ENCODE data around the gene CRAMP1. TPM values are rescaled to one million over a fixed set of nuclear protein-coding genes. Genes with fewer than 3 reads are reported as not detected.

The CRAMP1 gene
- total and polyA plus RNA-seq, 2 of the 8 experiments (the other 6 are each of a cell fraction or from before 2014, with no cell fraction given), result 19.2 to 23.2 TPM

GRCh38 chr16:1597154-1597553 is 15.0 kb upstream of the CRAMP1 start:
- H4K91ac ChIP-seq (replicated peaks; ENCODE audit: insufficient read length, low read length), result no peak overlapping the region
- FAIRE-seq (no peak), DNase-seq (ENCODE audit: low read depth in 1 of 2, low spot score in 2 of 2) (no peak)
- H2AFZ ChIP-seq (ENCODE audit: low read length), result no peak overlapping the region
- peaks cover 2 to 10% (median 6%) of the 10 kb centered on the region in 4 experiments; a peak in 4 of 8 replicates for H3K36me3 ChIP-seq (ENCODE audit: control insufficient read depth in 2 of 4, insufficient read depth in 4 of 4, low read length in 3 of 4)
- no peak overlapping the region for H2BK5ac ChIP-seq (ENCODE audit: low read depth, low read length)
- H3K18ac ChIP-seq (ENCODE audit: extremely low read depth, low read length), result no peak overlapping the region
- no peak overlapping the region for H2BK120ac ChIP-seq (replicated peaks; ENCODE audit: low read depth, low read length)
- no peak overlapping the region for H3K56ac ChIP-seq (replicated peaks; ENCODE audit: insufficient read length, low read depth, low read length)
- no peak overlapping the region for H3K4ac ChIP-seq (replicated peaks; ENCODE audit: insufficient read length, low read depth, low read length)
- H2BK12ac ChIP-seq (ENCODE audit: low read depth, low read length), result no peak overlapping the region
- H4K5ac ChIP-seq (ENCODE audit: insufficient read length, low read depth, low read length), result no peak overlapping the region
- no peak overlapping the region for H3K14ac ChIP-seq (ENCODE audit: insufficient read length)
- no peak overlapping the region for H2BK15ac ChIP-seq (ENCODE audit: low read length)
- ChIA-PET CTCF (ENCODE audit: partially characterized antibody) (no interaction called here), POLR2A (ENCODE audit: partially characterized antibody) (interaction anchor here (1.3 to 1.5 kb wide), 2 partner anchors 8 to 126 kb away, joined by 3 read pairs; no protein-coding TSS in a partner anchor)
- peaks cover 0 to 3% of the 10 kb centered on the region in 2 experiments for H4K20me1 ChIP-seq (replicated peaks in 1 of 2; ENCODE audit: control insufficient read depth in 1 of 2, insufficient read depth in 2 of 2, low read length in 2 of 2)
- H3K23ac ChIP-seq (ENCODE audit: insufficient read length), result no peak overlapping the region
- no peaks in the 10 kb centered on the region for H3K4me1 ChIP-seq (replicated peaks in 1 of 4; ENCODE audit: control insufficient read depth in 3 of 4, insufficient read depth in 4 of 4, low read length in 3 of 4)
- H3K4me2 ChIP-seq (ENCODE audit: insufficient read depth in 1 of 2, low read depth in 2 of 2, low read length in 2 of 2), result no peak overlapping the region
- H3K79me1 ChIP-seq (ENCODE audit: low read depth, low read length), result peaks cover 2% of the 10 kb centered on the region; the same call in 1 of the 2 replicates
- no peak overlapping the region for H3K9ac ChIP-seq (replicated peaks in 1 of 4; ENCODE audit: extremely low read depth in 1 of 4, low read depth in 3 of 4, low read length in 3 of 4)
- no peaks in the 10 kb centered on the region for H3K79me2 ChIP-seq (ENCODE audit: control insufficient read depth in 1 of 2, insufficient read depth in 2 of 2, low read length in 2 of 2)
- H2BK20ac ChIP-seq (ENCODE audit: low read length), result no peak overlapping the region
- peaks cover 0 to 13% of the 10 kb centered on the region in 2 experiments; a peak in 1 of 4 replicates for H3K9me3 ChIP-seq (ENCODE audit: insufficient read depth in 2 of 2, low read depth in 1 of 2, low read length in 1 of 2)
- no peak overlapping the region for H3K4me3 ChIP-seq (ENCODE audit: extremely low read depth in 1 of 4, insufficient read depth in 2 of 4, low read depth in 3 of 4, low read length in 4 of 4)
- no peaks in the 10 kb centered on the region for H3K23me2 ChIP-seq (ENCODE audit: low read depth, low read length)
- WGBS, 2 experiments (ENCODE audit: extremely low coverage in 1 of 2, insufficient coverage in 1 of 2, insufficient read length in 1 of 2, insufficient replicate concordance in 2 of 2, low coverage in 1 of 2, low lambda C conversion rate in 2 of 2, missing lambda C conversion rate in 1 of 2), result 92% methylated on average over 11 of the region's 13 CpGs; no CpG with 5 or more reads in 1 of the 2 experiments
- no peak overlapping the region for H2AK5ac ChIP-seq (ENCODE audit: low read depth, low read length)
- no peak overlapping the region for H4K8ac ChIP-seq (ENCODE audit: extremely low read depth, insufficient read depth, low read length)
- H3K27me3 ChIP-seq (replicated peaks in 1 of 4; ENCODE audit: control insufficient read depth in 3 of 4, extremely low read depth in 1 of 4, insufficient read depth in 3 of 4, low read length in 3 of 4), result no peaks in the 10 kb centered on the region
- no peak overlapping the region for H3K27ac ChIP-seq (ENCODE audit: low read depth, low read length)
- TF ChIP-seq SP1 (IDR thresholded peaks at IDR 0.05; ENCODE audit: low read depth, low read length) (no peak), ZNF274 (IDR thresholded peaks at IDR 0.05; ENCODE audit: borderline replicate concordance, extremely low read depth, low read length) (no peak), SIN3A (conservative IDR thresholded peaks at IDR 0.05 in 1 of 2, IDR thresholded peaks at IDR 0.05 in 1 of 2; ENCODE audit: low read depth in 1 of 2, low read length in 2 of 2) (no peak), YY1 (IDR thresholded peaks at IDR 0.05; ENCODE audit: low read depth, low read length) (no peak), KDM1A (IDR thresholded peaks at IDR 0.05; ENCODE audit: borderline replicate concordance, low read length) (no peak), TAF1 (IDR thresholded peaks at IDR 0.05; ENCODE audit: low read depth, low read length) (no peak), HDAC2 (IDR thresholded peaks at IDR 0.05; ENCODE audit: borderline replicate concordance in 1 of 2, low read depth in 2 of 2, low read length in 2 of 2) (no peak), SRF (IDR thresholded peaks at IDR 0.05; ENCODE audit: low read depth, low read length) (no peak), CHD1 (IDR thresholded peaks at IDR 0.05; ENCODE audit: low read depth, low read length) (no peak), POU5F1 (IDR thresholded peaks at IDR 0.05; ENCODE audit: low read depth, low read length) (no peak), TEAD4 (IDR thresholded peaks at IDR 0.05; ENCODE audit: low read depth, low read length) (no peak)
- TF ChIP-seq, protein P1, sequence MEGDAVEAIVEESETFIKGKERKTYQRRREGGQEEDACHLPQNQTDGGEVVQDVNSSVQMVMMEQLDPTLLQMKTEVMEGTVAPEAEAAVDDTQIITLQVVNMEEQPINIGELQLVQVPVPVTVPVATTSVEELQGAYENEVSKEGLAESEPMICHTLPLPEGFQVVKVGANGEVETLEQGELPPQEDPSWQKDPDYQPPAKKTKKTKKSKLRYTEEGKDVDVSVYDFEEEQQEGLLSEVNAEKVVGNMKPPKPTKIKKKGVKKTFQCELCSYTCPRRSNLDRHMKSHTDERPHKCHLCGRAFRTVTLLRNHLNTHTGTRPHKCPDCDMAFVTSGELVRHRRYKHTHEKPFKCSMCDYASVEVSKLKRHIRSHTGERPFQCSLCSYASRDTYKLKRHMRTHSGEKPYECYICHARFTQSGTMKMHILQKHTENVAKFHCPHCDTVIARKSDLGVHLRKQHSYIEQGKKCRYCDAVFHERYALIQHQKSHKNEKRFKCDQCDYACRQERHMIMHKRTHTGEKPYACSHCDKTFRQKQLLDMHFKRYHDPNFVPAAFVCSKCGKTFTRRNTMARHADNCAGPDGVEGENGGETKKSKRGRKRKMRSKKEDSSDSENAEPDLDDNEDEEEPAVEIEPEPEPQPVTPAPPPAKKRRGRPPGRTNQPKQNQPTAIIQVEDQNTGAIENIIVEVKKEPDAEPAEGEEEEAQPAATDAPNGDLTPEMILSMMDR (IDR thresholded peaks at IDR 0.05; ENCODE audit: control extremely low read depth in 1 of 3, insufficient read depth in 1 of 3, low read depth in 1 of 3, low read length in 3 of 3), result no peak
